Keratinocyte (primary cell): ENCODE data around the gene PREP. TPM values are rescaled to one million over a fixed set of nuclear protein-coding genes. Genes with fewer than 3 reads are reported as not detected.
"Not testable (repeated sequence)": the region's sequence is repeated elsewhere in the genome, so short reads cannot be mapped to it uniquely, and the experiment has no call there.

Experiments used
- DNase-seq: peaks from one replicate; pipeline ENCODE4 v3.0.0-alpha.2; 2011; ENCODE audit warnings: low read depth, missing footprints, low spot score
- FAIRE-seq: peaks from 2 replicates; lab custom pipeline; 2011; peaks lifted over from hg19 to GRCh38; lab: Jason Lieb, UNC
- H2AFZ ChIP-seq: 2 replicates; pipeline ENCODE4 v1.6.0; 2012; ENCODE audit warnings: low read length, control low read depth, inconsistent platforms; ENCODE audit not compliant: control insufficient read depth
- H3K27ac ChIP-seq: 2 replicates; pipeline ENCODE4 v1.5.1; 2011; ENCODE audit warnings: low read length; ENCODE audit not compliant: control insufficient read depth, insufficient read depth
- H3K27me3 ChIP-seq: 3 replicates; pipeline ENCODE4 v1.6.0; 2011; ENCODE audit warnings: low read length; ENCODE audit not compliant: control insufficient read depth, insufficient read depth; ENCODE audit errors: extremely low read depth
- H3K36me3 ChIP-seq, 2 experiments: 2 replicates in 1 of 2; 3 replicates in 1 of 2; pipeline ENCODE4 v1.5.1; 2011; ENCODE audit warnings: low read length in 2 of 2, mild to moderate bottlenecking in 1 of 2; ENCODE audit not compliant: control insufficient read depth in 2 of 2, insufficient read depth in 2 of 2; ENCODE audit errors: extremely low read depth in 1 of 2
- H3K4me1 ChIP-seq: 3 replicates; pipeline ENCODE4 v1.5.1; 2011; ENCODE audit warnings: low read length; ENCODE audit not compliant: control insufficient read depth, insufficient read depth; ENCODE audit errors: extremely low read depth
- H3K4me2 ChIP-seq: 3 replicates; pipeline ENCODE4 v1.6.0; 2011; ENCODE audit warnings: low read depth, low read length; ENCODE audit not compliant: control insufficient read depth, insufficient read depth; ENCODE audit errors: extremely low read depth
- H3K4me3 ChIP-seq, 3 experiments: fragments of 200-600 bp in 1 of 3; sonication (generic) in 1 of 3; 2 replicates in 2 of 3; 3 replicates in 1 of 3; pipeline ENCODE4 v1.5.1; 2011 to 2016; ENCODE audit warnings: low read length in 3 of 3, mild to moderate bottlenecking in 3 of 3, control low read depth in 2 of 3, inconsistent platforms in 1 of 3, low read depth in 1 of 3, mixed read lengths in 1 of 3, mixed run types in 1 of 3, moderate library complexity in 1 of 3; ENCODE audit not compliant: control insufficient read depth in 2 of 3, insufficient read depth in 2 of 3; ENCODE audit errors: extremely low read depth in 1 of 3
- H3K79me2 ChIP-seq: 2 replicates; pipeline ENCODE4 v1.6.0; 2012; ENCODE audit warnings: low read length; ENCODE audit not compliant: control insufficient read depth, insufficient read depth
- H3K9ac ChIP-seq: 3 replicates; pipeline ENCODE4 v1.6.0; 2011; ENCODE audit warnings: low read length; ENCODE audit not compliant: control insufficient read depth, insufficient read depth; ENCODE audit errors: extremely low read depth
- H3K9me1 ChIP-seq: 3 replicates; pipeline ENCODE4 v1.6.0; 2011; ENCODE audit warnings: low read length; ENCODE audit not compliant: control insufficient read depth, insufficient read depth; ENCODE audit errors: extremely low read depth
- H3K9me3 ChIP-seq: 2 replicates; pipeline ENCODE4 v1.5.1; 2012; ENCODE audit warnings: low read depth, low read length; ENCODE audit not compliant: control insufficient read depth
- H4K20me1 ChIP-seq: 3 replicates; pipeline ENCODE4 v1.6.0; 2011; ENCODE audit warnings: low read length; ENCODE audit not compliant: control insufficient read depth, insufficient read depth; ENCODE audit errors: extremely low read depth
- EZH2 ChIP-seq: IDR thresholded peaks from one replicate; pipeline ENCODE4 v1.6.1; 2012; ENCODE audit warnings: inconsistent platforms, mild to moderate bottlenecking, low read length, moderate library complexity
- dilution Hi-C: fragments of 300-500 bp; cut with MboI; formaldehyde crosslinking; loops from one replicate; pipeline ENCODE4 v1.7.0; 2020; ENCODE audit warnings: low sequenced_read_pairs; ENCODE audit not compliant: extremely low pct_ligation_motif_present
- polyA plus RNA-seq, 5 experiments: library from polyadenylated mRNA; depleted of rRNA in 3 of 5; stranded (reverse) in 3 of 5; stranded (forward) in 1 of 5; unstranded in 1 of 5; fragments of >200 nt; gene quantifications; 1 replicate in 1 of 5; 2 replicates in 3 of 5; 3 replicates in 1 of 5; pipeline versions ENCODE4 v1.2.1 to v1.2.3, GENCODE V29; 2011 to 2012; ENCODE audit warnings: missing spikeins in 2 of 5, low read depth in 1 of 5, low replicate concordance in 1 of 5
- TF ChIP-seq, protein P1 (sequence below), 3 experiments: IDR thresholded peaks in 1 of 3; conservative IDR thresholded peaks in 1 of 3; optimal IDR thresholded peaks in 1 of 3; 2 replicates in 2 of 3; 3 replicates in 1 of 3; pipeline versions ENCODE3 to v1.5.1; 2011; ENCODE audit warnings: low read length in 3 of 3, mild to moderate bottlenecking in 3 of 3, moderate library complexity in 2 of 3, control low read depth in 1 of 3, inconsistent platforms in 1 of 3; ENCODE audit not compliant: insufficient read depth in 2 of 3; ENCODE audit errors: extremely low read depth in 1 of 3

The PREP gene
- polyA plus RNA-seq, 1 donor (not counting 4 experiments of a cell fraction or from before 2014, with no cell fraction given) = 48.3 TPM

GRCh38 chr6:105424175-105424783, 21.4 kb upstream of the PREP start:
- H3K9ac ChIP-seq = no peak overlapping the region
- H3K4me1 ChIP-seq = peaks cover 5% of the 10 kb centered on the region
- DNase-seq = no peak
- H4K20me1 ChIP-seq = no peaks in the 10 kb centered on the region
- H3K79me2 ChIP-seq = no peaks in the 10 kb centered on the region
- H3K27ac ChIP-seq = no peak overlapping the region
- TF ChIP-seq, protein P1, sequence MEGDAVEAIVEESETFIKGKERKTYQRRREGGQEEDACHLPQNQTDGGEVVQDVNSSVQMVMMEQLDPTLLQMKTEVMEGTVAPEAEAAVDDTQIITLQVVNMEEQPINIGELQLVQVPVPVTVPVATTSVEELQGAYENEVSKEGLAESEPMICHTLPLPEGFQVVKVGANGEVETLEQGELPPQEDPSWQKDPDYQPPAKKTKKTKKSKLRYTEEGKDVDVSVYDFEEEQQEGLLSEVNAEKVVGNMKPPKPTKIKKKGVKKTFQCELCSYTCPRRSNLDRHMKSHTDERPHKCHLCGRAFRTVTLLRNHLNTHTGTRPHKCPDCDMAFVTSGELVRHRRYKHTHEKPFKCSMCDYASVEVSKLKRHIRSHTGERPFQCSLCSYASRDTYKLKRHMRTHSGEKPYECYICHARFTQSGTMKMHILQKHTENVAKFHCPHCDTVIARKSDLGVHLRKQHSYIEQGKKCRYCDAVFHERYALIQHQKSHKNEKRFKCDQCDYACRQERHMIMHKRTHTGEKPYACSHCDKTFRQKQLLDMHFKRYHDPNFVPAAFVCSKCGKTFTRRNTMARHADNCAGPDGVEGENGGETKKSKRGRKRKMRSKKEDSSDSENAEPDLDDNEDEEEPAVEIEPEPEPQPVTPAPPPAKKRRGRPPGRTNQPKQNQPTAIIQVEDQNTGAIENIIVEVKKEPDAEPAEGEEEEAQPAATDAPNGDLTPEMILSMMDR (optimal IDR thresholded peaks at IDR 0.05 in 1 of 3, IDR thresholded peaks at IDR 0.05 in 1 of 3, conservative IDR thresholded peaks at IDR 0.05 in 1 of 3; ENCODE audit: extremely low read depth in 1 of 3, insufficient read depth in 2 of 3, low read length in 3 of 3) = peak; percentile 64 to 70 (median 66)
- TF ChIP-seq EZH2 = no peak
- H2AFZ ChIP-seq = no peak overlapping the region
- H3K27me3 ChIP-seq = no peaks in the 10 kb centered on the region
- H3K9me3 ChIP-seq = no peaks in the 10 kb centered on the region
- no peak overlapping the region for H3K4me2 ChIP-seq
- H3K4me3 ChIP-seq = no peak overlapping the region
- peak; percentile 36 for FAIRE-seq
- H3K9me1 ChIP-seq = no peaks in the 10 kb centered on the region
- no peaks in the 10 kb centered on the region for H3K36me3 ChIP-seq
- dilution Hi-C loops = loop anchor here (25.0 kb wide), 1 partner anchor 337 kb away; no protein-coding TSS in a partner anchor

- H3K4me1 ChIP-seq, FAIRE-seq, DNase-seq, H3K27me3 ChIP-seq, H3K79me2 ChIP-seq, H4K20me1 ChIP-seq, H3K27ac ChIP-seq, H3K4me3 ChIP-seq, H3K9ac ChIP-seq, H3K36me3 ChIP-seq, H3K9me1 ChIP-seq, H3K4me2 ChIP-seq, H2AFZ ChIP-seq, H3K9me3 ChIP-seq: not testable (repeated sequence)
- dilution Hi-C loops = loop anchor here (25.0 kb wide), 1 partner anchor 330 kb away; no protein-coding TSS in a partner anchor
Measured at GRCh38 chr6:105416971-105417370, 14.1 kb upstream of the PREP start.

GRCh38 chr6:105409734-105410133, 6.9 kb upstream of the PREP start:
- H3K9me1 ChIP-seq = no peaks in the 10 kb centered on the region
- no peaks in the 10 kb centered on the region for H3K79me2 ChIP-seq
- H2AFZ ChIP-seq = no peak overlapping the region
- dilution Hi-C loops = loop anchor here (25.0 kb wide), 1 partner anchor 322 kb away; no protein-coding TSS in a partner anchor
- no peak overlapping the region for H3K9ac ChIP-seq
- H4K20me1 ChIP-seq = no peaks in the 10 kb centered on the region
- no peak overlapping the region for H3K4me2 ChIP-seq
- FAIRE-seq (no peak), DNase-seq (no peak)
- peaks cover 2% of the 10 kb centered on the region for H3K9me3 ChIP-seq
- H3K4me1 ChIP-seq = no peaks in the 10 kb centered on the region
- no peak overlapping the region for H3K27ac ChIP-seq
- peaks cover 2% of the 10 kb centered on the region for H3K27me3 ChIP-seq
- H3K4me3 ChIP-seq = no peak overlapping the region
- H3K36me3 ChIP-seq = no peaks in the 10 kb centered on the region
- no peak for TF ChIP-seq EZH2
- TF ChIP-seq, protein P1 (optimal IDR thresholded peaks at IDR 0.05 in 1 of 3, IDR thresholded peaks at IDR 0.05 in 1 of 3, conservative IDR thresholded peaks at IDR 0.05 in 1 of 3; ENCODE audit: extremely low read depth in 1 of 3, insufficient read depth in 2 of 3, low read length in 3 of 3) = no peak
